ENCODE measurements around the gene TRIP6.
"Not testable (repeated sequence)": the region's sequence is repeated elsewhere in the genome, so short reads cannot be mapped to it uniquely, and the experiment has no call there.

Gene TRIP6

DNA sequence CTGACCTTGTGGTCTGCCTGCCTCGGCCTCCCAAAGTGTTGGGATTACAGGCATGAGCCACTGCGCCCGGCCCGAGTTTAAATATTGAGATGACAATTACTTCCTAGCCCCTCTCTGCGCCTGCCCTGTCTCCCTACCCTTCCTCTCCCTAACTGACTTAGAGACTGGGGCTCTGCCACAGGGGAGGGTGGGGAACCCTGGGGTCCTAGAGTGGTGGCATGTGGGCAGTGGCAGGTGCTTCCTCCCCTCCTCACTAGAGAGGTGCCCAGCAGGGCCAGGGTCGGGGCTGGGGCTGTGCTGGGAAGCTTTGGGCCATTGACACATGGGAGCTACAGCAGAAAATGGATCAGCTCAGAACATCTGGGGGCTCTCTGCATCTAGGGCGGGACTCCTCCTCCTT lies 35.5 kb downstream of the TRIP6 start:
- H3K36me3 ChIP-seq (ENCODE audit: control insufficient read depth, insufficient read depth, low read length) = no peaks in the 10 kb centered on the region
- H3K4me3 ChIP-seq (ENCODE audit: low read depth, low read length) = no peak overlapping the region
- H3K27ac ChIP-seq (ENCODE audit: low read depth, low read length) = no peak overlapping the region
- no peak overlapping the region for H3K9ac ChIP-seq (ENCODE audit: low read length)
- H3K9me3 ChIP-seq (ENCODE audit: control insufficient read depth, insufficient read depth, low read depth, low read length) = 0 out of 2 replicates have a peak, but pooled peaks cover 3% of the 10 kb centered on the region
- H3K4me1 ChIP-seq (ENCODE audit: control insufficient read depth, insufficient read depth, low read length) = no peaks in the 10 kb centered on the region
- H3K27me3 ChIP-seq (ENCODE audit: control insufficient read depth, insufficient read depth, low read length) = peaks cover 3% of the 10 kb centered on the region; the same call in 1 of the 2 replicates

GRCh38 chr7:100908512-100908911 lies 41.3 kb downstream of the TRIP6 start:
- no peaks in the 10 kb centered on the region for H3K36me3 ChIP-seq (ENCODE audit: control insufficient read depth, insufficient read depth, low read length)
- no peak overlapping the region for H3K27ac ChIP-seq (ENCODE audit: low read depth, low read length)
- peaks cover 8% of the 10 kb centered on the region; the same call in 1 of the 2 replicates for H3K9me3 ChIP-seq (ENCODE audit: control insufficient read depth, insufficient read depth, low read depth, low read length)
- no peaks in the 10 kb centered on the region for H3K27me3 ChIP-seq (ENCODE audit: control insufficient read depth, insufficient read depth, low read length)
- no peak overlapping the region for H3K4me3 ChIP-seq (ENCODE audit: low read depth, low read length)
- H3K4me1 ChIP-seq (ENCODE audit: control insufficient read depth, insufficient read depth, low read length) = no peaks in the 10 kb centered on the region
- no peak overlapping the region for H3K9ac ChIP-seq (ENCODE audit: low read length)

GRCh38 chr7:100910443-100910842 lies 43.3 kb downstream of the TRIP6 start:
- H3K9me3 ChIP-seq (ENCODE audit: control insufficient read depth, insufficient read depth, low read depth, low read length); H3K27me3 ChIP-seq (ENCODE audit: control insufficient read depth, insufficient read depth, low read length); H3K4me3 ChIP-seq (ENCODE audit: low read depth, low read length); H3K9ac ChIP-seq (ENCODE audit: low read length); H3K36me3 ChIP-seq (ENCODE audit: control insufficient read depth, insufficient read depth, low read length); H3K4me1 ChIP-seq (ENCODE audit: control insufficient read depth, insufficient read depth, low read length); H3K27ac ChIP-seq (ENCODE audit: low read depth, low read length): not testable (repeated sequence)

GRCh38 chr7:100911484-100911883 lies 44.3 kb downstream of the TRIP6 start:
- H3K27ac ChIP-seq (ENCODE audit: low read depth, low read length) = no peak overlapping the region
- H3K36me3 ChIP-seq (ENCODE audit: control insufficient read depth, insufficient read depth, low read length) = no peaks in the 10 kb centered on the region
- peaks cover 5% of the 10 kb centered on the region; the same call in 1 of the 2 replicates for H3K9me3 ChIP-seq (ENCODE audit: control insufficient read depth, insufficient read depth, low read depth, low read length)
- H3K4me1 ChIP-seq (ENCODE audit: control insufficient read depth, insufficient read depth, low read length) = no peaks in the 10 kb centered on the region
- no peaks in the 10 kb centered on the region for H3K27me3 ChIP-seq (ENCODE audit: control insufficient read depth, insufficient read depth, low read length)
- H3K4me3 ChIP-seq (ENCODE audit: low read depth, low read length) = no peak overlapping the region
- H3K9ac ChIP-seq (ENCODE audit: low read length) = no peak overlapping the region

GRCh38 chr7:100914208-100914878 lies 47.2 kb downstream of the TRIP6 start:
- no peaks in the 10 kb centered on the region for H3K9me3 ChIP-seq (ENCODE audit: control insufficient read depth, insufficient read depth, low read depth, low read length)
- no peaks in the 10 kb centered on the region for H3K4me1 ChIP-seq (ENCODE audit: control insufficient read depth, insufficient read depth, low read length)
- no peak overlapping the region for H3K4me3 ChIP-seq (ENCODE audit: low read depth, low read length)
- no peaks in the 10 kb centered on the region for H3K36me3 ChIP-seq (ENCODE audit: control insufficient read depth, insufficient read depth, low read length)
- H3K9ac ChIP-seq (ENCODE audit: low read length) = no peak overlapping the region
- no peak overlapping the region for H3K27ac ChIP-seq (ENCODE audit: low read depth, low read length)
- H3K27me3 ChIP-seq (ENCODE audit: control insufficient read depth, insufficient read depth, low read length) = no peaks in the 10 kb centered on the region

- Histone ChIP-seq H3K27me3 (ENCODE audit: control insufficient read depth, insufficient read depth, low read length) (no peaks in the 10 kb centered on the region), H3K4me1 (ENCODE audit: control insufficient read depth, insufficient read depth, low read length) (no peaks in the 10 kb centered on the region), H3K36me3 (ENCODE audit: control insufficient read depth, insufficient read depth, low read length) (no peaks in the 10 kb centered on the region), H3K9ac (ENCODE audit: low read length) (no peak overlapping the region), H3K4me3 (ENCODE audit: low read depth, low read length) (no peak overlapping the region), H3K9me3 (ENCODE audit: control insufficient read depth, insufficient read depth, low read depth, low read length) (no peaks in the 10 kb centered on the region), H3K27ac (ENCODE audit: low read depth, low read length) (no peak overlapping the region)
Measured at GRCh38 chr7:100914879-100915447, 47.8 kb downstream of the TRIP6 start.

- not testable (repeated sequence) for H3K36me3 ChIP-seq (ENCODE audit: control insufficient read depth, insufficient read depth, low read length); H3K27ac ChIP-seq (ENCODE audit: low read depth, low read length); H3K4me3 ChIP-seq (ENCODE audit: low read depth, low read length); H3K9ac ChIP-seq (ENCODE audit: low read length); H3K9me3 ChIP-seq (ENCODE audit: control insufficient read depth, insufficient read depth, low read depth, low read length); H3K27me3 ChIP-seq (ENCODE audit: control insufficient read depth, insufficient read depth, low read length)
- peaks cover 13% of the 10 kb centered on the region; the same call in 1 of the 2 replicates for H3K4me1 ChIP-seq (ENCODE audit: control insufficient read depth, insufficient read depth, low read length)
Measured at GRCh38 chr7:100919335-100919734, 52.1 kb downstream of the TRIP6 start.

DNA sequence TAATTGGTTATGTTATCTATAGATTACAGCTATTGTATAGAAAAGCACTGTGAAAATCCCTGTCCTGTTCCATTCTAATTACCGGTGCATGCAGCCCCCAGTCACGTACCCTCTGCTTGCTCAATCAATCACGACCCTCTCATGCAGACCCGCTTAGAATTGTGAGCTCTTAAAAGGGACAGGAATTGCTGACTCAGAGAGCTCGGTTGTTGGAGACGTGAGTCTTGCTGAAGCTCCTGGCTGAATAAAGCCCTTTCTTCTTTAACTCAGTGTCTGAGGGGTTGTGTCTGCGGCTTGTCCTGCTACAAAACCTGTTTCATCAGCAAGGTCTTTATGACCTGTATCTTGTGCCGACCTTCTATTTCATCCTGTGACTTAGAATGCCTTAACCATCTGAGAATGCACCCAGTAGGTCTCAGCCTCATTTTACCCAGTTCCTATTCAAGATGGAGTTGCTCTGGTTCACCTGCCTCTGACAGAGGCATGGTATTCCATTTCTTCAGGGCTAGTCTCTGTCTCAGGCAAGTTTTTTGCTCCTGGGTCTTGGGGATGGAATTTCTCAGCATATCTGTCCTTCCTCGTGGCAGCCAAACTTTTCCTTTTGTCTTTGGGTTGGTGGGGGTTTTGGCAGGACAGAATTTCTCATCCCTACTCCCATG lies 52.7 kb downstream of the TRIP6 start:
- not testable (repeated sequence) for H3K4me3 ChIP-seq (ENCODE audit: low read depth, low read length); H3K27ac ChIP-seq (ENCODE audit: low read depth, low read length); H3K9me3 ChIP-seq (ENCODE audit: control insufficient read depth, insufficient read depth, low read depth, low read length); H3K27me3 ChIP-seq (ENCODE audit: control insufficient read depth, insufficient read depth, low read length); H3K36me3 ChIP-seq (ENCODE audit: control insufficient read depth, insufficient read depth, low read length); H3K9ac ChIP-seq (ENCODE audit: low read length)
- H3K4me1 ChIP-seq (ENCODE audit: control insufficient read depth, insufficient read depth, low read length) = peaks cover 13% of the 10 kb centered on the region; the same call in 1 of the 2 replicates

DNA sequence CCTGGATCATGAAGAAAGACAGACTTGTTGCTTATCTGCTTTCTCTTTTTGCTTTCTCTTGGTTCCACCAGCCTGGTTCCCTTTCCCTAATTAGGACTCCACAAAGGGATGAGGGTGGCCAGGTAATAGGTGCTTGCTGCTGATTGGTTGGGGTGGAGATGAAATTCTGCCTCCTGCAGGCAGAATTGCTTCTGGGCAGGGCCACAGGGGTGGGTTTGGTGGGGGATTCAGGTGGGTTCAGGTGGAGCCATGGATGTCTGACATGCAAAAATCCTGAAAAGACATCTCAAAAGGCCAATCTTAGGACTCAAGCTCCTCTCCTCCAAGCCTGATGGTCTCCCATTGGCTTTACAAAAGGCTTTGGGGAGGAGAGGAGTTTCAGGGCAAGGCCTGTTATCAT lies 53.9 kb downstream of the TRIP6 start:
- Histone ChIP-seq H3K27me3 (ENCODE audit: control insufficient read depth, insufficient read depth, low read length) (no peaks in the 10 kb centered on the region), H3K9ac (ENCODE audit: low read length) (no peak overlapping the region), H3K9me3 (ENCODE audit: control insufficient read depth, insufficient read depth, low read depth, low read length) (0 out of 2 replicates have a peak, but pooled peaks cover 2% of the 10 kb centered on the region), H3K4me3 (ENCODE audit: low read depth, low read length) (no peak overlapping the region), H3K4me1 (ENCODE audit: control insufficient read depth, insufficient read depth, low read length) (peaks cover 13% of the 10 kb centered on the region; the same call in 1 of the 2 replicates), H3K36me3 (ENCODE audit: control insufficient read depth, insufficient read depth, low read length) (peaks cover 1% of the 10 kb centered on the region; the same call in 1 of the 2 replicates), H3K27ac (ENCODE audit: low read depth, low read length) (no peak overlapping the region)
